Endothelial cell of umbilical vein (primary cell): Measurements from ENCODE around the gene HIPK4. TPM values are rescaled to one million over a fixed set of nuclear protein-coding genes. Genes with fewer than 3 reads are reported as not detected.
A peak's percentile ranks its signal among the peaks of the same experiment; 100 is the strongest.

Experiments
- BruUV-seq: library from RNA; stranded (reverse); fragments of 400-500 nt; replicated peaks from 2 replicates; lab custom pipeline; 2021; lab: Mats Ljungman, UMichigan
- CTCF ChIA-PET: fragments of 300-600, 350-600 bp; sonication (Branson Sonifier 250); formaldehyde crosslinking; loops from one replicate; lab custom pipeline; 2021; ENCODE audit warnings: antibody characterized with exemption, inconsistent platforms; lab: Charles Lee
- POLR2A ChIA-PET: fragments of 300-600, 350-600 bp; sonication (Branson Sonifier 250); formaldehyde crosslinking; loops from one replicate; lab custom pipeline; 2021; ENCODE audit warnings: antibody characterized with exemption, inconsistent platforms; lab: Charles Lee
- DNase-seq: peaks from one replicate; pipeline ENCODE4 v3.0.0-alpha.2; 2011; ENCODE audit warnings: low read depth, low spot score
- FAIRE-seq: peaks from 2 replicates; lab custom pipeline; 2011; peaks lifted over from hg19 to GRCh38; lab: Jason Lieb, UNC
- H2AFZ ChIP-seq: 2 replicates; pipeline ENCODE4 v1.6.0; 2012; ENCODE audit warnings: low read depth, low read length, control low read depth, inconsistent platforms
- H3K27ac ChIP-seq: 2 replicates; pipeline ENCODE4 v1.5.1; 2011; ENCODE audit warnings: low read depth, mild to moderate bottlenecking, control low read depth, low read length, moderate library complexity; ENCODE audit not compliant: insufficient read depth
- H3K27me3 ChIP-seq, 2 experiments: 2 replicates each; pipeline versions ENCODE4 v1.6.0 to v1.6.1; 2011; ENCODE audit warnings: low read length in 2 of 2, mixed read lengths in 1 of 2; ENCODE audit not compliant: control insufficient read depth in 2 of 2, insufficient read depth in 2 of 2
- H3K36me3 ChIP-seq, 2 experiments: 2 replicates in 1 of 2; 3 replicates in 1 of 2; pipeline ENCODE4 v1.5.1; 2011; ENCODE audit warnings: low read length in 2 of 2, mild to moderate bottlenecking in 1 of 2, moderate library complexity in 1 of 2; ENCODE audit not compliant: control insufficient read depth in 2 of 2, insufficient read depth in 2 of 2; ENCODE audit errors: extremely low read depth in 1 of 2
- H3K4me1 ChIP-seq: 3 replicates; pipeline ENCODE4 v1.5.1; 2011; ENCODE audit warnings: mild to moderate bottlenecking, low read length; ENCODE audit not compliant: control insufficient read depth, insufficient read depth; ENCODE audit errors: extremely low read depth
- H3K4me2 ChIP-seq: 2 replicates; pipeline ENCODE4 v1.6.1; 2011; ENCODE audit warnings: low read length, control low read depth, mixed read lengths; ENCODE audit not compliant: insufficient read depth
- H3K4me3 ChIP-seq, 3 experiments: fragments of 200-600 bp in 1 of 3; sonication (generic), shearing (Covaris generic) in 1 of 3; replicated peaks in 1 of 3; 2 replicates each; pipeline ENCODE4 v1.5.1; 2011 to 2016; ENCODE audit warnings: control low read depth in 3 of 3, low read length in 3 of 3, mild to moderate bottlenecking in 2 of 3, inconsistent platforms in 1 of 3, low read depth in 1 of 3, moderate library complexity in 1 of 3; ENCODE audit not compliant: insufficient read depth in 1 of 3
- H3K79me2 ChIP-seq: 2 replicates; pipeline ENCODE4 v1.6.0; 2012; ENCODE audit warnings: low read length, inconsistent platforms; ENCODE audit not compliant: control insufficient read depth, insufficient read depth
- H3K9ac ChIP-seq: replicated peaks from 2 replicates; pipeline ENCODE3; 2011; ENCODE audit warnings: low read length, control low read depth; ENCODE audit not compliant: insufficient read depth; ENCODE audit errors: extremely low read depth
- H3K9me1 ChIP-seq: replicated peaks from 3 replicates; pipeline ENCODE4 v1.6.0; 2011; ENCODE audit warnings: mild to moderate bottlenecking, low read length; ENCODE audit not compliant: control insufficient read depth, insufficient read depth; ENCODE audit errors: extremely low read depth
- H3K9me3 ChIP-seq: replicated peaks from 2 replicates; pipeline ENCODE4 v1.5.1; 2012; ENCODE audit warnings: low read length, inconsistent platforms; ENCODE audit not compliant: control insufficient read depth, insufficient read depth
- H4K20me1 ChIP-seq: replicated peaks from 2 replicates; pipeline ENCODE3; 2011; ENCODE audit warnings: mild to moderate bottlenecking, low read length; ENCODE audit not compliant: control insufficient read depth, insufficient read depth; ENCODE audit errors: extremely low read depth
- CTCF ChIP-seq, 2 donors: IDR thresholded peaks; 1 replicate in 1 of 2; 2 replicates in 1 of 2; pipeline ENCODE4 v1.5.1; 2011; ENCODE audit warnings: low read length in 2 of 2, mild to moderate bottlenecking in 2 of 2, moderate library complexity in 2 of 2, control low read depth in 1 of 2, inconsistent platforms in 1 of 2, low read depth in 1 of 2; ENCODE audit not compliant: insufficient read depth in 1 of 2; ENCODE audit errors: extremely low read depth in 1 of 2
- EZH2 ChIP-seq: IDR thresholded peaks from 2 replicates; pipeline ENCODE4 v1.6.1; 2012; ENCODE audit warnings: borderline replicate concordance, low read depth, mild to moderate bottlenecking, moderate library complexity, low read length, inconsistent platforms; ENCODE audit not compliant: severe bottlenecking
- FOS ChIP-seq: IDR thresholded peaks from 2 replicates; pipeline ENCODE4 v1.6.1; 2011; ENCODE audit warnings: mild to moderate bottlenecking, low read length, moderate library complexity, borderline replicate concordance; ENCODE audit not compliant: insufficient read depth
- GATA2 ChIP-seq: IDR thresholded peaks from 2 replicates; pipeline ENCODE4 v1.7.0; 2011; ENCODE audit warnings: low read depth, mild to moderate bottlenecking, moderate library complexity, mixed read lengths, low read length; ENCODE audit not compliant: insufficient read length, insufficient read depth
- JUN ChIP-seq: IDR thresholded peaks from 2 replicates; pipeline ENCODE4 v1.6.1; 2011; ENCODE audit warnings: borderline replicate concordance, low read depth; ENCODE audit not compliant: insufficient read length, insufficient read depth
- MAX ChIP-seq: IDR thresholded peaks from 2 replicates; pipeline ENCODE4 v1.6.1; 2011; ENCODE audit not compliant: insufficient read depth, insufficient read length
- MYC ChIP-seq: IDR thresholded peaks from one replicate; pipeline ENCODE4 v1.6.1; 2011; ENCODE audit warnings: mild to moderate bottlenecking, low read depth, low read length
- POLR2A ChIP-seq: IDR thresholded peaks from 2 replicates; pipeline ENCODE4 v1.6.1; 2012; ENCODE audit warnings: low read depth, mild to moderate bottlenecking, control low read depth, low read length
- POLR2AphosphoS5 ChIP-seq: IDR thresholded peaks from 2 replicates; pipeline ENCODE4 v1.6.1; 2012; ENCODE audit warnings: low read depth, mild to moderate bottlenecking, control low read depth, low read length, moderate library complexity; ENCODE audit not compliant: insufficient read depth
- dilution Hi-C: fragments of 300-500 bp; cut with MboI; formaldehyde crosslinking; loops from one replicate; pipeline ENCODE4 v1.15.0; 2019; ENCODE audit warnings: low sequenced_read_pairs; ENCODE audit not compliant: extremely low pct_ligation_motif_present
- intact Hi-C: fragments of 100-400 bp; cut with micrococcal nuclease; formaldehyde crosslinking; loops from one replicate; pipeline ENCODE4 v1.10.0; 2022
- polyA plus RNA-seq, 4 experiments: library from polyadenylated mRNA; depleted of rRNA in 3 of 4; stranded (reverse) in 3 of 4; unstranded in 1 of 4; fragments of >200 nt; gene quantifications; 2 replicates each; pipeline versions ENCODE4 v1.2.1 to v1.2.3, GENCODE V29; 2011 to 2012; ENCODE audit warnings: missing spikeins in 1 of 4
- total RNA-seq: library from RNA; stranded (reverse); gene quantifications from 2 replicates; pipeline ENCODE4 v1.2.3, GENCODE V29; 2021

The HIPK4 gene
- total and polyA plus RNA-seq, 2 donors (not counting 3 experiments of a cell fraction or from before 2014, with no cell fraction given), result 0.12 TPM; not detected in 1

- intact Hi-C loops (loop anchor here (1.0 to 5.0 kb wide), 4 partner anchors 18 to 311 kb away; partner anchors contain the start of genes C19orf47, PLD3 and ZNF780A), dilution Hi-C loops (no loop called here)
- Histone ChIP-seq H3K27me3 (no peaks in the 10 kb centered on the region), H3K4me1 (peaks cover 2% of the 10 kb centered on the region), H3K9ac (peak overlapping the region; percentile 18), H2AFZ (peak overlapping the region; percentile 92), H3K4me3 (peak overlapping the region; percentile 43 to 67 (median 47)), H3K27ac (no peak overlapping the region), H3K36me3 (no peaks in the 10 kb centered on the region), H3K9me3 (no peaks in the 10 kb centered on the region), H3K4me2 (peak overlapping the region; percentile 78), H4K20me1 (no peaks in the 10 kb centered on the region), H3K9me1 (no peaks in the 10 kb centered on the region), H3K79me2 (no peaks in the 10 kb centered on the region)
- ChIA-PET POLR2A (interaction anchor here (1.1 to 1.7 kb wide), 2 partner anchors 17 to 23 kb away, joined by 3 to 8 read pairs; partner anchors contain the start of gene SERTAD1), CTCF (interaction anchor here (0.7 to 2.7 kb wide), 5 partner anchors 14 to 62 kb away, joined by 3 to 23 read pairs (median 4); partner anchors contain the start of gene BLVRB)
- no peak for TF ChIP-seq FOS
- TF ChIP-seq MYC, result no peak
- TF ChIP-seq MAX, result no peak
- no peak for TF ChIP-seq JUN
- no peak for TF ChIP-seq POLR2AphosphoS5
- no peak for TF ChIP-seq POLR2A
- no peak for TF ChIP-seq CTCF (IDR thresholded peaks at IDR 0.05; ENCODE audit: extremely low read depth in 1 of 2, insufficient read depth in 1 of 2, low read depth in 1 of 2, low read length in 2 of 2)
- TF ChIP-seq EZH2, result no peak
- no peak for TF ChIP-seq GATA2
- no TSS peak for BruUV-seq
- FAIRE-seq (peak; percentile 89), DNase-seq (peak; percentile 90)
These were observed 13.4 kb upstream of the HIPK4 start for GRCh38 chr19:40403262-40403984.
